Mucosa of gallbladder (tissue), 1 donor: Measurements from ENCODE around the gene SIK2. TPM values are rescaled to one million over a fixed set of nuclear protein-coding genes. Genes with fewer than 3 reads are reported as not detected.

Experiments
- DNase-seq: peaks from one replicate; pipeline ENCODE4 v3.0.0-alpha.2; 2020; ENCODE audit warnings: low spot score
- total RNA-seq: library from RNA; stranded (reverse); gene quantifications from one replicate; pipeline ENCODE4 v1.2.1, GENCODE V29; 2021
- donor health status: DM: no; HTN: no; CAD: no.

Gene SIK2
- total RNA-seq, result 27.6 TPM

- DNase-seq, result peak; percentile 96
Measured at GRCh38 chr11:111601979-111602864, at the start of gene SIK2. SIK2 (plus strand) TSS chr11:111602449; CDS start chr11:111602564, 115 bp downstream.

GRCh38 chr11:111554532-111554931, 47.7 kb upstream of the SIK2 start:
- no peak for DNase-seq

GRCh38 chr11:111555255-111555654, 47.0 kb upstream of the SIK2 start:
- no peak for DNase-seq

DNA sequence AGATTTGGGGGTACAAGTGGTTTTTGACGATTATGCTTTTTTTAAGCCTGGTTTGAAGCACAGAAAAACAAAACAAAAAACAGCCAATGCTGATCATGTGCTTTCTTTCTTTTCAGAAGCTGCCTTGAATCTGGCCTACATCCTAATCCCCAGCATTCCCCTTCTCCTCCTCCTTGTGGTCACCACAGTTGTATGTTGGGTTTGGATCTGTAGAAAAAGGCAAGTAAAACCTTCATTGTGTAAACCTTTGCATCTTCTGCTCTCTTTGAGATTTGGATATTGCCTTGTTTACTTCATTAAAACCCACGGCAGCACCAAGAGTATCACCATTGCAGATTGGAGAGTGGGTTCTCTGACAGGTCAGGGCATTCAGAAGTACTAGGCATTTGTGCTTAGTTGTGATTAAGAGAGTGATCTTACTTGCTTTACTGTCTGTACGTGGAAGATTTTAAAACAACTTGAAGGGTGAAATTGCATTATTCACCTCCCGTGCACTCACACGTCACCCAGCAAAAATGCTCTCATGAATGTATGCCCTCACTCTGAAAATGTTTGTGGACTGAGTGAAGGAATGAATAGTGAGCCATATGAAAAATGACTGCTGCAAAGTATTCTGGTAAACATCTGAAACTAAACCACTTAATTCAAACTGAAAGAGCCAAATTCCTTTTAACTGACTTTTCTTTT, 44.7 kb upstream of the SIK2 start:
- no peak for DNase-seq

DNA sequence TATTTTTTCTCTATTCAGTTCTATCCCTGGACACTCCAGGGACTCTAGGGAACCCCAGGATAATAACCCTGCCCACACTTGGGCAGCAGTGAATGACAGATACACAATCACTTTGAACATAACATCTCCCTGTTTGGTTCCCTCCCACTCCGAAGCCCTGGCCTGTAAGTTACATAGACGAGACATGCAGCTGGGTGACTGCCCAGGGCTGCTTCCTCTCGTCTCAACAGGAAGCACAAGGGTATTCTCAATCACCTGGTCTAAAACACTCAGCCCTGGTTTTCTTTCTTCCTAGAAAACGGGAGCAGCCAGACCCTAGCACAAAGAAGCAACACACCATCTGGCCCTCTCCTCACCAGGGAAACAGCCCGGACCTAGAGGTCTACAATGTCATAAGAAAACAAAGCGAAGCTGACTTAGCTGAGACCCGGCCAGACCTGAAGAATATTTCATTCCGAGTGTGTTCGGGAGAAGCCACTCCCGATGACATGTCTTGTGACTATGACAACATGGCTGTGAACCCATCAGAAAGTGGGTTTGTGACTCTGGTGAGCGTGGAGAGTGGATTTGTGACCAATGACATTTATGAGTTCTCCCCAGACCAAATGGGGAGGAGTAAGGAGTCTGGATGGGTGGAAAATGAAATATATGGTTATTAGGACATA, 42.3 kb upstream of the SIK2 start:
- no peak for DNase-seq

- DNase-seq, result no peak
Measured at GRCh38 chr11:111560800-111561199, 41.4 kb upstream of the SIK2 start.

GRCh38 chr11:111561306-111561705, 40.9 kb upstream of the SIK2 start:
- DNase-seq, result no peak

DNA sequence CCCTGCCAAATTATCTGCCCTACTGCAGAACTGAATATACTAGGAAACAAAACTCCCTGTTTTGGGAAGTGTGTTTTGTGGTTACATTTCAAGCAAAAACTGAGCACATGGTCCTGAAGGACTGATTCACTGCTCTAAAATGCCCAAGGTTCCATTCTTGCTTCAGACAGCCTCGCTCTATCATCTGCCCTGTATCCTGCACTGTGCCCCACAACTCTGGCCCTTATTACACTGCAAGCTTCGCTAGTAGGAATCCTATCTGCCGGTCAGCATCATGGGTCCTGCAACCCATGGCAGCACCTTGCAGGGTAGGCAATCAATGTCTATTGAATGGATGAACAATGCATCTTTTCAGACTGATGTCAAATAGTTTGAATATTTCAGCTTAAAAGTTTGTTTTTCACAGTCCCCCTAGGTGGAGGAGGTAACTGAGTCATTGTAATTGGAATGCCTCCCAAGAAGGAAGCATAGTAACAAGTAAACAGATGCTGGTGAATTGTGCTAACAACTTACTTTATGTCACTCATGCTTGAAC, 40.4 kb upstream of the SIK2 start:
- DNase-seq, result no peak

GRCh38 chr11:111562692-111563389, 39.4 kb upstream of the SIK2 start:
- no peak for DNase-seq

- DNase-seq, result peak; percentile 76
Measured at GRCh38 chr11:111565114-111565720, 37.0 kb upstream of the SIK2 start.

DNA sequence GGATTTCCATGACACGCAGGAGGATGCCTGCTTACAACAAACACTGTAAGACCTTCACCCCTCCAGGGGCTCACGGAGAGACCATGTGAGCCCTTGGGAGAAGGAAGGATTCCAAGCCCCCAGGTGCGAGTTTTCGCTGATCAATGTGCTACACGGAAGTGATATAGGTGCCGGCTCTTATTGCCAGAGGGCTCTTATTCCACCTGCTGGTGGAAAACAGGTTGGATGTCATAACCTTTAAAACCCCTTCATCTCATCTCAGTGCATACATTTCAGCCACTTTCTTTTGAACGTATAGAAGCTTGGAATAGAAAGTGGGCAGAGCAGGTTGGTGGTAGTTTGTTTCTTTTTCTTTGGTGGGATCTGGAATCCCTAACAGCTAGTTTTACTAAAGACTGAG, 35.9 kb upstream of the SIK2 start:
- DNase-seq, result no peak

- DNase-seq, result no peak
Measured at GRCh38 chr11:111569476-111569875, 32.8 kb upstream of the SIK2 start.

DNA sequence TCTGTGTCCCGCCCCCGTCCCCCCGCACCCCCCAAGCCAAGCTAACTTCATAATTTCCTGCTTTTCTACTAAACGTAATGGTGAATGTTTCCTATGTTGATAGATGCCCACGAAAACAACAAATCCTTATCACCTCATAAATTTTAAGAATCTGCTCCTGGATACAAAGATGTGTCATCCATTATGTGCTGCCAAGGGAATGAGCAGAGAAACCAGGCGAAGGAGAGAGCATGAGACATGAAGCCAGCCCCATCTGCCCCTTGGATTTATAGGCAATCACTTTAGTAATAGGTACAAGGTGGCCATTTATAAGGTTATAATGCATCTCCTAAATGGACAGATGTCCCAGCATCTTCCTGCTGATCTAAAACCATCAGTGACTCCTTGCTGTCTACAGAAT, 31.5 kb upstream of the SIK2 start:
- DNase-seq, result no peak

DNA sequence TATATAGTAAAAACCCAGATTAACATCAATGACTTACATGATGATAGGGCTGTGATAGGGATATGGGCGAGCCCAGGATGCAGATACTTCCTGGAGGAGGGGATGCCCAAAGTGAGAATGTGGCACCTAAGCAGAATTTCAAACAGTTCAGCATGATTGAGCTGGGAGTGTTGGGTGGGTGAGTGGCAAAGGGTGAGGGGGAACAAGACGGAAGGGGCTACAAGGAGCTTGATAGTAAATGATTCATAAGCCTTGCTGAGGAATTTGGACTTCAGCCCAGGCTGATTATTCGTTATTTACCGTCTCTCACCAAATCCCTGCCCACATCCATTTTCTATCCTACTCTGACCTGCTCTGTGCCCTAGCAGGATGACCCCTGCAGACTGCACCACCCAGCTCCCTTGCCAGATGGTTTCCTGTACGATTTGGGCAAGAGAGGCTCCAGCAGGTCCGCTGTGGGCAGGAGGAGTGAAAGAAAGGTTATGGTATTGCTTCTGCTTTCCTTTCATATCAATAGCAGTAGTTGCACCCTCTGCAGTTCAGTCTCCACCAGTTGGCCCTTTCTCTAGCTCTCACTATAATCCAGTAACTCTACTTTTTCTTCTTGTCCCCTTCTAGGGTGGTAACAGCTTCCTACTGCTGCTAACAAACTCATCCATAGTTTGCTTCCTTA, 30.3 kb upstream of the SIK2 start:
- DNase-seq, result no peak

DNA sequence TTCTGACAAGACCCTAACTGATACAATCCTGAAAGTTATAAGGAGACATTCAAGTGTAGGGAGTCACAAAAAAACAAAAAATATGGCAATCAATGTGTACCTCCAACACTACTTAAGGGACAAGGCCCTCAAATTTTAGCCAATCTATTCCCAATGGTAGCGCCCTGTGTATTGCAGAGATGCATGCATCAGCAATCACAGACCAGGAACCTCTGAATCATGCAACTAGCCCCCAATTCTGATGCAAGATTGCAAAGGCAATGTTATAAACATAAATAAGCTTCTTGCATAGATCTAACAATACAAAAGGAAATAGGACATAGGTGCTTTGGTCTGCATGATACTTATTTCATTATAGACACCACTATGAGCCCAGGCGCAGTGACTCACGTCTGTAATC, 29.7 kb upstream of the SIK2 start:
- no peak for DNase-seq

- DNase-seq, result no peak
Measured at GRCh38 chr11:111573821-111574249, 28.4 kb upstream of the SIK2 start.

DNA sequence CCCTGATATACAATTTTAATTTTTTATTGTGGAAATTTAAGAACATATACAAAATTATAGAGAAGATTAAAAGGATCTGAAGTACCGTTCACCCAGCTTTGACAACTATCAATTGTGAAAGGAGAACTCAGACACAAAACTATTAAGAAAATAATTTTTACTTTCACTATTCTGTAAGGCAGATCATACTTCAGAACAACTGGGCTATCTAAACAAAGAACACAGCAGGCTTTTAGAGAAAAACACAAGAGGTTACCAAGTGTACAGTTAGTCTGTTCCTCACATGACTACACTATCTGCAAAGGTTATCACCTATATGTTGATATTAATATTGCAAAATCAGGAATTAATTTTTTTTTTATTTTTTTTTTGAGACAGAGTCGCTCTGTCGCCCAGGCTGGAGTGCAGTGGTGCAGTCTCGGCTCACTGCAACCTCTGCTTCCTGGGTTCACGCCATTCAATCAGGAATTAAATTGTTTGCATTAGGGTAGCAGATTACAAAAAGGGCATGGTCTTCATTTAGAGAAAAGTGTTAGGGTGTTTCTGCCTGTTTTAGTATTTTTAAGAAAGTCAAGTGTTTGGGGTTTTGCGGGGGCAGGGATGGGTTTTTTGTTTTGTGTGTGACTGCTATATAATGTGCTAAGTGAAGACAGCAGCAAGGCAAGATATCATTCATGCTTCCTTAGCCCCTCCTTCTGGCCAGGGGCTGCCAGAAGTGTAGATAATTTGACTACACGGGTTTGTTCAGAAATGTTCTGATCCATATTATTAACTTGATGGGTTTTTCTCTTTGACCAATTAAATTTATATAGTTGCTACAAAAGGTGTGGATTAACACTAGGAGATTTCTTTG, 27.6 kb upstream of the SIK2 start:
- no peak for DNase-seq

DNA sequence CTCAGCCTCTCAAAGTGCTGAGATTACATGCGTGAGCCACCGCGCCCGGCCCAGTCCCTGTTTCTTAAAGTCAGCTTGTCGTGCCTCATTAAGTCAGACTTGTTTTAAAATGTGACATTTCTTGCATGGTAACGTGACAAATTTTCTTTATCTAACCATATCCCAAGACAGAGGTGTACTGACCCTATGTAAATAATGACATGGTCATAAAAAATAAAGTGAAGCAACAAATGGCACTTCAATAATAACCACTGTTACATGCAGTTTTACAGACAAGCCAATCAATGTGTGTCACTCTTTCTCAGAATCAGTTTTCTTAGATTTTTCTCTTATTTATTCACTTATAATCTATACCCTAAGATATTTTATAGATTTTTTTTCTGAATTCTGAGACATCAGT, 26.5 kb upstream of the SIK2 start:
- DNase-seq, result no peak

- no peak for DNase-seq
Measured at GRCh38 chr11:111577821-111578220, 24.4 kb upstream of the SIK2 start.

- DNase-seq, result no peak
Measured at GRCh38 chr11:111581341-111581740, 20.9 kb upstream of the SIK2 start.
